Femur (tissue), 1 donor: ENCODE data around the gene DICER1.
A peak's percentile ranks its signal among the peaks of the same experiment; 100 is the strongest.
"Not testable (repeated sequence)": the region's sequence is repeated elsewhere in the genome, so short reads cannot be mapped to it uniquely, and the experiment has no call there.

ENCODE experiments used
- DNase-seq: peaks from one replicate; pipeline ENCODE4 v3.0.0-alpha.2; 2017

Gene DICER1

GRCh38 chr14:95157327-95158189 is at the start of gene DICER1:
DICER1 (minus strand) TSS chr14:95157529; CDS start chr14:95133458, 24,071 bp downstream.
- peak; percentile 98 for DNase-seq

GRCh38 chr14:95206534-95206933 is 49.2 kb upstream of the DICER1 start:
- peak; percentile 2 for DNase-seq

GRCh38 chr14:95204705-95205104 is 47.4 kb upstream of the DICER1 start:
- DNase-seq: no peak

GRCh38 chr14:95201745-95202144 is 44.4 kb upstream of the DICER1 start:
- DNase-seq: not testable (repeated sequence)

GRCh38 chr14:95200404-95200803 is 43.1 kb upstream of the DICER1 start:
- DNase-seq: no peak

GRCh38 chr14:95199298-95199983 is 42.1 kb upstream of the DICER1 start:
- no peak for DNase-seq

- DNase-seq: peak; percentile 18
Observed at GRCh38 chr14:95198320-95198719, 41.0 kb upstream of the DICER1 start.

- no peak for DNase-seq
Observed at GRCh38 chr14:95197551-95197950, 40.2 kb upstream of the DICER1 start.

GRCh38 chr14:95196826-95197545 is 39.7 kb upstream of the DICER1 start:
- peak; percentile 3 for DNase-seq

- DNase-seq: peak; percentile 3
Observed at GRCh38 chr14:95196268-95196667, 38.9 kb upstream of the DICER1 start.

GRCh38 chr14:95195031-95195430 is 37.7 kb upstream of the DICER1 start:
- peak; percentile 6 for DNase-seq

GRCh38 chr14:95193081-95193480 is 35.8 kb upstream of the DICER1 start:
- DNase-seq: peak; percentile 19

- DNase-seq: peak; percentile 6
Observed at GRCh38 chr14:95192311-95192710, 35.0 kb upstream of the DICER1 start.

GRCh38 chr14:95191445-95192199 is 34.3 kb upstream of the DICER1 start:
- peak; percentile 15 for DNase-seq

- DNase-seq: peak; percentile 8
Observed at GRCh38 chr14:95190857-95191256, 33.5 kb upstream of the DICER1 start.

- peak; percentile 17 for DNase-seq
Observed at GRCh38 chr14:95190346-95190840, 33.1 kb upstream of the DICER1 start.

- DNase-seq: peak; percentile 40
Observed at GRCh38 chr14:95189367-95190132, 32.2 kb upstream of the DICER1 start.

GRCh38 chr14:95188380-95188779 is 31.1 kb upstream of the DICER1 start:
- no peak for DNase-seq

- DNase-seq: peak; percentile 16
Observed at GRCh38 chr14:95185767-95186392, 28.6 kb upstream of the DICER1 start.

GRCh38 chr14:95185033-95185766 is 27.9 kb upstream of the DICER1 start:
- DNase-seq: peak; percentile 58
